Prostate gland (tissue), 2 donors: ENCODE results near the gene FHOD3. TPM values are rescaled to one million over a fixed set of nuclear protein-coding genes. Genes with fewer than 3 reads are reported as not detected.
A peak's percentile ranks its signal among the peaks of the same experiment; 100 is the strongest.

ENCODE experiments used
- DNase-seq: peaks from one replicate; pipeline ENCODE4 v3.0.0-alpha.2; 2019; ENCODE audit warnings: low spot score
- H3K27ac ChIP-seq, 2 donors: fragments of 200-600 bp; sonication (generic); 2 replicates each; pipeline ENCODE4 v1.5.1; 2017 to 2019
- H3K27me3 ChIP-seq: fragments of 200-600 bp; sonication (generic); replicated peaks from 2 replicates; pipeline ENCODE4 v1.5.1; 2019; ENCODE audit not compliant: insufficient read depth
- H3K36me3 ChIP-seq, 2 donors: fragments of 200-600 bp; sonication (generic); 1 replicate in 1 of 2; 2 replicates in 1 of 2; pipeline versions ENCODE4 v1.5.1 to v1.8.1; 2017 to 2019
- H3K4me1 ChIP-seq: fragments of 200-600 bp; sonication (generic); replicated peaks from 2 replicates; pipeline ENCODE4 v1.5.1; 2019
- H3K4me3 ChIP-seq, 2 donors: fragments of 200-600 bp; sonication (generic); 2 replicates each; pipeline ENCODE4 v1.5.1; 2017 to 2019
- H3K9me3 ChIP-seq: fragments of 200-600 bp; sonication (generic); 2 replicates; pipeline ENCODE4 v1.5.1; 2017
- POLR2A ChIP-seq: fragments of 450-650 bp; IDR thresholded peaks from one replicate; pipeline ENCODE4 v1.6.1; 2016; ENCODE audit warnings: antibody characterized with exemption, mild to moderate bottlenecking
- POLR2AphosphoS5 ChIP-seq: sonication (generic); formaldehyde crosslinking; IDR thresholded peaks from one replicate; pipeline ENCODE4 v1.6.1; 2017; ENCODE audit warnings: antibody characterized with exemption
- WGBS: methylation state at CpG from one replicate; pipeline ENCODE4 v1.1.5; 2018; 5-methylcytosine and 5-hydroxymethylcytosine counted together
- intact Hi-C: fragments of 100-400 bp; cut with DNase I; formaldehyde crosslinking; loops from one replicate; pipeline ENCODE4 v1.14.2; 2022
- total RNA-seq, 2 donors: library from RNA; depleted of rRNA; stranded (reverse); fragments of >200 nt; gene quantifications; one replicate each; pipeline ENCODE4 v1.1.0, GENCODE V29; 2016
- TF ChIP-seq, protein P1 (sequence below), 4 experiments: fragments of 200-600 bp in 2 of 4; fragments of 450-650 bp in 2 of 4; sonication (generic) in 2 of 4; IDR thresholded peaks; 1 replicate in 3 of 4; 2 replicates in 1 of 4; pipeline ENCODE4 v1.5.1; 2016 to 2019; ENCODE audit warnings: antibody characterized with exemption in 4 of 4, mild to moderate bottlenecking in 2 of 4, moderate library complexity in 2 of 4

The FHOD3 gene
- total RNA-seq, 2 donors from 2014 or later, result 25.1 to 52.5 TPM

DNA sequence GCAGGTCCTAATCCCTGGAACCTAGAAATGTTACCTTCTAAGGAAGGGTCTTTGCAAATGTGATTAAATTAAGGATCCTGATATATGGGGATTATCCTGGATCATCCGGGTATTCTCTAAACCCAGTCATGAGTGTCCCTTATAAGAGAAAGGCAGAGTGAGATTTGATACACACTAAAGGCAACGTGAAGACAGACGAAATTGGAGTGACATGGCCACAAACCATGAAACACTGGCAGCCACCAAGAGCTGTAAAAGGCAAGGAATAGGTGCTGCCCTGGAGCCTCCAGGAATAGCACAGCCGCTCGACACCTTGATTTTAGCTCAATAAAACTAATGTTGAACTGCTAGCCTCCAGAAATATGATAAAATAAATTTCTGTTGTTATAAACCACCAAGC, 486.3 kb downstream of the FHOD3 start:
- Histone ChIP-seq H3K27ac (no peak overlapping the region), H3K4me3 (no peak overlapping the region), H3K36me3 (no peaks in the 10 kb centered on the region), H3K4me1 (no peaks in the 10 kb centered on the region), H3K27me3 (no peaks in the 10 kb centered on the region), H3K9me3 (no peaks in the 10 kb centered on the region)
- TF ChIP-seq POLR2A (no peak), POLR2AphosphoS5 (no peak)
- TF ChIP-seq, protein P1, sequence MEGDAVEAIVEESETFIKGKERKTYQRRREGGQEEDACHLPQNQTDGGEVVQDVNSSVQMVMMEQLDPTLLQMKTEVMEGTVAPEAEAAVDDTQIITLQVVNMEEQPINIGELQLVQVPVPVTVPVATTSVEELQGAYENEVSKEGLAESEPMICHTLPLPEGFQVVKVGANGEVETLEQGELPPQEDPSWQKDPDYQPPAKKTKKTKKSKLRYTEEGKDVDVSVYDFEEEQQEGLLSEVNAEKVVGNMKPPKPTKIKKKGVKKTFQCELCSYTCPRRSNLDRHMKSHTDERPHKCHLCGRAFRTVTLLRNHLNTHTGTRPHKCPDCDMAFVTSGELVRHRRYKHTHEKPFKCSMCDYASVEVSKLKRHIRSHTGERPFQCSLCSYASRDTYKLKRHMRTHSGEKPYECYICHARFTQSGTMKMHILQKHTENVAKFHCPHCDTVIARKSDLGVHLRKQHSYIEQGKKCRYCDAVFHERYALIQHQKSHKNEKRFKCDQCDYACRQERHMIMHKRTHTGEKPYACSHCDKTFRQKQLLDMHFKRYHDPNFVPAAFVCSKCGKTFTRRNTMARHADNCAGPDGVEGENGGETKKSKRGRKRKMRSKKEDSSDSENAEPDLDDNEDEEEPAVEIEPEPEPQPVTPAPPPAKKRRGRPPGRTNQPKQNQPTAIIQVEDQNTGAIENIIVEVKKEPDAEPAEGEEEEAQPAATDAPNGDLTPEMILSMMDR (IDR thresholded peaks at IDR 0.05), result no peak
- no peak for DNase-seq
- 93% methylated on average over 5 of the region's 5 CpGs for WGBS
- intact Hi-C loops, result no loop called here

DNA sequence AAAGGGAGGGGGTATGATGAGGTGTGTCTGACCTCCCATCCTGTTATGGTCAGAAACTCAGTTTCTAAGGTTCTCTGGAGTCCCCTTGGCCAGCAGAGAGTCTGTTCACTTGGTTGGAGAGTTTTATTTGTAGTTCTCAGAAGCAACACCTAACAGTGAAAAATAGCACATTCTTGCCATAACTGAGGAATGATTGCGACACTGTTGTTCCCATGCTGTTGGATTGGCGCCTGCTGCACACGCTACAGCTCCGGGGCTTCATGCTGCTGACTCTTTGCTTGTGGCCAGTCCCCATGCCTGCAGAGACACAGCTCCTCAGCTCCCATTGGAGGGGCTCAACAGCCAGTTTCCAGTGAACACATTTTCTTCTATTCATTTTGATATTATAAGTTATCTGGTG, 489.2 kb downstream of the FHOD3 start:
- Histone ChIP-seq H3K9me3 (no peaks in the 10 kb centered on the region), H3K27me3 (no peaks in the 10 kb centered on the region), H3K4me3 (no peak overlapping the region), H3K36me3 (no peaks in the 10 kb centered on the region), H3K27ac (peak overlapping the region in 1 of 2 donors; percentile 21), H3K4me1 (no peaks in the 10 kb centered on the region)
- 58% methylated on average over 4 of the region's 4 CpGs for WGBS
- TF ChIP-seq, protein P1 (IDR thresholded peaks at IDR 0.05), result no peak
- no peak for TF ChIP-seq POLR2AphosphoS5
- no peak for TF ChIP-seq POLR2A
- intact Hi-C loops, result no loop called here
- DNase-seq, result peak; percentile 15

DNA sequence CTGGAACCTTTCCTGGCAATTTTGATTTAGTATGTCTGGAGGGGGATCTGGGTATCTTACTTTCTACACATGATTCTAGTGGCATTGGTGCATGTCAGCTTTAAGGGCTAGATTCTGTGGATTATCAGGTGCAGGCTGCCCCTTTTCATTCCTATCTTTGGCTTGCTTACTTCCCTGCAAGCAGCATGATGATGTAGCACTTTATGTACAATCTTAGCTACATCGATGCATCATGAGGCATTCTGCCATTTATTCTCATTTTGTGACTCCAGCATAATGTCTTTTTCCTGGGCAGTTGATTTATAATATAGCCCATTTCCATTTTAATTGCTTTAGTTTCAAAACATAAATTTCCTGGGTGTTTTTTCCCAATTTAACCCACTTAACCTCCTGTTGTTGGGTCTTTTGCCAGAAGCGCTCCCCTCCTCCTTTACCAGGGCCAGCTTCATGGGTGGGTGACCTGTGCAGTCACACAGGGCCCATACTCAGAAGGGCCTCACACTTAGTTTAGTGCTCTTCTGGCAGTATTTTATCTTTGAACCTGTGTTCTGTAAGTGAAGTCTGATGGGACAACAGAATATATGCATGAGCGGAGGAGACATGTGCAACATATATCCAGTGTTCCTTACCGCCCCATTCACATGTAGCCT, 495.2 kb downstream of the FHOD3 start:
- H3K4me1 ChIP-seq, result no peaks in the 10 kb centered on the region
- H3K27me3 ChIP-seq, result no peaks in the 10 kb centered on the region
- no peak for TF ChIP-seq POLR2A
- TF ChIP-seq, protein P1 (IDR thresholded peaks at IDR 0.05), result no peak
- no peak for TF ChIP-seq POLR2AphosphoS5
- H3K36me3 ChIP-seq, result peaks cover 0 to 3% of the 10 kb centered on the region in 2 donors
- WGBS, result 95% methylated on average over 4 of the region's 4 CpGs
- DNase-seq, result no peak
- intact Hi-C loops, result no loop called here
- H3K9me3 ChIP-seq, result no peaks in the 10 kb centered on the region
- H3K27ac ChIP-seq, result no peak overlapping the region
- no peak overlapping the region for H3K4me3 ChIP-seq

DNA sequence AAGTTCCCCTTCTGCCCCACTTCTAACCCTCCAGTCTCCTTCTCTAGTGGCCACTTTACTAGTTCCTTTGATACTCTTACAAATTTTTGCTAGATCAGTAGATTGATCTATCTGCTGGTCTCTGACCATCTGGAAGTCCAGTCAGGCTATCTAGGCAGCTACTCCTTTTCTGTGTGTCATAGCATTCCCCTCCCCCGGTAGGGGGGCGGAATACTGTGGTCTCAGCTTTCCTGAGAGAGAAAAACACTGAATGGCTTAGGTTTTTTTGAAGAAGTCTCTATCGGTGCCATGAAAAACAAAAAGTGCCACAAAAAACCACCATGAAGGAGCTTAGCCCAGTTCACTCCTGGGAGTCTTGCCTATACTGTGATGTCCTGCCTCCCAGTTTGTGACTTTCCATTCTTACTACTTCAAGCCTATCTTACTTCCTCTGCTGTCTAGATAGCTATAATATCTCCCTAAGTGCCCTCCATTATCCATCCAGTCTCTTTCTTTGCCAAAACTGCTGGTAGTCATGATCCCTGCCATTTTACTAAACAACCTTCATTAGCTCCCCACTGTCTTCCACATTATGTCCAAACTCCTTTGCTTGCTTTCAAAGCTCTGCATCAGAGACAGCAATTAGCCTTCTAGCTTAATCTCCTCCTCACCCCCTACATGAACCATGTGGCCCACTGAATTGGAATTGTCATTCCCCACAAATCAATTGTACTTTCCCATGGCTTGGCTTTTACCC, 501.4 kb downstream of the FHOD3 start:
- H3K36me3 ChIP-seq, result peaks cover 0 to 3% of the 10 kb centered on the region in 2 donors
- no peaks in the 10 kb centered on the region for H3K9me3 ChIP-seq
- intact Hi-C loops, result no loop called here
- DNase-seq, result no peak
- TF ChIP-seq POLR2AphosphoS5 (no peak), POLR2A (no peak)
- TF ChIP-seq, protein P1 (IDR thresholded peaks at IDR 0.05), result no peak
- 87% methylated on average over 3 of the region's 3 CpGs for WGBS
- H3K4me1 ChIP-seq, result no peaks in the 10 kb centered on the region
- no peaks in the 10 kb centered on the region for H3K27me3 ChIP-seq
- no peak overlapping the region for H3K27ac ChIP-seq
- no peak overlapping the region for H3K4me3 ChIP-seq

DNA sequence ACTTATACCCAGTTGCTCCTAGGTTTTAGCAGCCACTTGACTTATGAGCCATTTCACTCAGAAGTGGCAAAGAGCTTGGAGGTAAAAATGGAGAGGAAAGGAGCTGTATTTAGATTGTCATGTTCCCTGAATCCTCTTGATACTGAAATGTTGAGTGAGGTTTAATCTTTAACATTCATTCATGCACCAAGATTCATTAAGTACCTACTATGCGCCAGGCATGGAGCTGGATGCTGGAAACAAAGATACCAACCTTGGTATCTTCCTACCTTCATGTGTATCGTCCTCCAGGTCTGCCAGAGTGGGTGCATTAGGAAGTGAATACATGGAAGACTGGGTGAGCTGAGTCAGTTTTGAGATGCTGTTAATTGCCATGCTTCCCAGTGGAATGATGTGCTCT, 507.6 kb downstream of the FHOD3 start:
- Histone ChIP-seq H3K27me3 (no peaks in the 10 kb centered on the region), H3K4me3 (no peak overlapping the region), H3K4me1 (no peaks in the 10 kb centered on the region), H3K36me3 (no peaks in the 10 kb centered on the region), H3K27ac (no peak overlapping the region), H3K9me3 (no peaks in the 10 kb centered on the region)
- intact Hi-C loops, result no loop called here
- 94% methylated on average over 2 of the region's 2 CpGs for WGBS
- no peak for TF ChIP-seq POLR2AphosphoS5
- no peak for DNase-seq
